LNCAP (cell line): Measurements from ENCODE around the gene L3MBTL4.

Source experiments
- TF ChIP-seq, protein P1 (sequence below): fragments of 450-650 bp; IDR thresholded peaks from 2 replicates; pipeline ENCODE4 v1.5.1; 2017; ENCODE audit warnings: mild to moderate bottlenecking

Gene L3MBTL4

DNA sequence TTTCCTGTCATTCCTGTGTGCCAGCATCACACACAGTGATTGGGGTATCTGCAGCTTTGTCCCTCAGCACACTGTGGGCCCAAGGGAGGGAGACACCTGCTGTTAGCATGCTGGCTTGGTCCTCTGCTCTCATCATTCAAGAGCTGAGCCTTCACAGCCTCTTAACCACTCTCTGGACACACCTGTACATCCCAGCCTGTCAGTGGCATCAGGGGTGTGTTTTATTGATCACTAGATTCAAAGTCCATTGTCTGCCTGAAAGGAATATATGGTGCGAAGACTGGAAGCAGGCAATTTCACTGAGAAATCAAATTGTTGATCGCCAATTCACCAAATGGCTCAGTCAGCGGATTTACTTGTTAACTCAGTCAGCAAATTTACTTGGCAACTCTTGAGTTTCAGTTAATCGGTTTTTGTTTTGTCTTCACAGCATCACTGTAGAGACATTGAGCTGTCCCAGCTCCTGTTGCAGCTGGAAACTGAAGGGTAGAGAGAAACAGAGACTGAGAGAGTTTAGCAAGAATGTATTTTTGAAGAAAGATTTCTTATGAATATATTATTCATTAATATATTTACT is 463.1 kb downstream of the L3MBTL4 start:
- TF ChIP-seq, protein P1, sequence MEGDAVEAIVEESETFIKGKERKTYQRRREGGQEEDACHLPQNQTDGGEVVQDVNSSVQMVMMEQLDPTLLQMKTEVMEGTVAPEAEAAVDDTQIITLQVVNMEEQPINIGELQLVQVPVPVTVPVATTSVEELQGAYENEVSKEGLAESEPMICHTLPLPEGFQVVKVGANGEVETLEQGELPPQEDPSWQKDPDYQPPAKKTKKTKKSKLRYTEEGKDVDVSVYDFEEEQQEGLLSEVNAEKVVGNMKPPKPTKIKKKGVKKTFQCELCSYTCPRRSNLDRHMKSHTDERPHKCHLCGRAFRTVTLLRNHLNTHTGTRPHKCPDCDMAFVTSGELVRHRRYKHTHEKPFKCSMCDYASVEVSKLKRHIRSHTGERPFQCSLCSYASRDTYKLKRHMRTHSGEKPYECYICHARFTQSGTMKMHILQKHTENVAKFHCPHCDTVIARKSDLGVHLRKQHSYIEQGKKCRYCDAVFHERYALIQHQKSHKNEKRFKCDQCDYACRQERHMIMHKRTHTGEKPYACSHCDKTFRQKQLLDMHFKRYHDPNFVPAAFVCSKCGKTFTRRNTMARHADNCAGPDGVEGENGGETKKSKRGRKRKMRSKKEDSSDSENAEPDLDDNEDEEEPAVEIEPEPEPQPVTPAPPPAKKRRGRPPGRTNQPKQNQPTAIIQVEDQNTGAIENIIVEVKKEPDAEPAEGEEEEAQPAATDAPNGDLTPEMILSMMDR, result no peak

DNA sequence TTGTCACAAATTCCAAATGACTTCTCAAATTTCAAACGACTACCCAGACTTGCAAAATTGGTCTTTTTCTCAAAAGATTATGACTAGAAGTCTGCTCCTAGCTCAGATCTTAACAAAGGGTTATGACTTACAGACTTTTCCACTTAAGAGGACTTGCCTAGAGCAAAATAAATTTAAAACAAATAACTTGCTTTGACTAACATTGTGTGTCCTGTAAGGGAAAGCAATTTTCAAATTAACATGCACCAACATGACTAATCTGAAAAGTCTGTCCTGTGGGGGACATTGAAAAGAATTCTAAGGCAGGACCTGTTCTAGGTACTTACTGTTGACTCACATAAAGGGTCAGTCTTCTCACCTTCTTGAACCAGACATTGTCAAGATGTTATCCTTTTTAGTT is 465.9 kb downstream of the L3MBTL4 start:
- TF ChIP-seq, protein P1, result no peak

DNA sequence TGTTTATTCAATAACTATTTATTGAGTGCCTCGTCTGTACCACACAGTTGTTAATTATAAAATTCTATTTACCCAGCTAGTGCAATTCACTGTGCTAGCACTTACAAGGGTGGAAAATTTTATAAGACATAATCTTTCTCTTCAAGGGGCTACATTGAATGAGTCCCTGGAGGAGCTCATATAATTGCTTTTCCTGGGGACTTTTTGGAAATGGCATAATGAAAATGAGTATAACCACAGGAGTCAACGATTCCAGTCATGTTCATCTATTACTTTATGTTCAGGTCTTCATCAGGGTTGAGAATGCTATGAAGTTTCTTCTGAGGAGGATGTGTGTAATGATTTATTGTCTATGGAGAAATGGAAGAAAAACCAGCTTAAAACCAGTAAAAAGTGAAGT is 466.5 kb downstream of the L3MBTL4 start:
- TF ChIP-seq, protein P1, result no peak

DNA sequence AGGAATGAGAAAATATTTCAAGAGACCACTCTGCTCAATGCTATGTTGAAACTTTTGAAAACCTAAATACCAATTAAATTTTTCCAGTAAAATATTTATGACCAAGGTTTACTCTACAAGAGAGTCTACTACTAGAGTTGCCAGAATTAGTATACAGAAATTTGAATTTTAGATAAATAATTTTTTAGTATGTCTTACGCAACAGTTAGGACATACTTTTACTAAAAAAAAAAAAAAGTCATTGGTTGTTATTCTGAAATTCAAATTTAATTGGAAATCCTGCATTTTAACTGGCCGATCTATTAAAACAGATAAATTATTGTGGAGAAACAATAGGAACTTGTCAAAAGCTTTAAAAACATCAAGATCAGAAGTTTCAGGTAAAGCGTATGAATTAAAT is 470.3 kb downstream of the L3MBTL4 start:
- TF ChIP-seq, protein P1, result no peak

GRCh38 chr18:5943514-5943913 is 471.2 kb downstream of the L3MBTL4 start:
- TF ChIP-seq, protein P1, result no peak

- TF ChIP-seq, protein P1, result no peak
These were observed 472.1 kb downstream of the L3MBTL4 start for GRCh38 chr18:5942591-5942990.

- TF ChIP-seq, protein P1, result no peak
These were observed 472.8 kb downstream of the L3MBTL4 start for GRCh38 chr18:5941890-5942289.
